GM23338 (cell line): ENCODE results near the gene CACNA1G. TPM values are rescaled to one million over a fixed set of nuclear protein-coding genes. Genes with fewer than 3 reads are reported as not detected.
A peak's percentile ranks its signal among the peaks of the same experiment; 100 is the strongest.

ENCODE experiments used
- ATAC-seq: fragments of 200-7000 bp; cut with Tn5 transposase; 3 replicates; pipeline ENCODE4 v1.9.1; 2020
- DNase-seq: peaks from one replicate; pipeline ENCODE4 v3.0.0-alpha.2; 2015; ENCODE audit warnings: low spot score
- H2AFZ ChIP-seq: fragments of 200-600 bp; sonication (generic); 2 replicates; pipeline ENCODE4 v1.8.0; 2016; ENCODE audit warnings: antibody characterized with exemption, mild to moderate bottlenecking, moderate library complexity
- H3F3A ChIP-seq: fragments of 200-600 bp; sonication (generic); replicated peaks from 2 replicates; pipeline ENCODE4 v1.8.0; 2017; ENCODE audit warnings: antibody characterized with exemption, mixed run types, low read depth
- H3K27ac ChIP-seq: fragments of 200-600 bp; sonication (generic); 2 replicates; pipeline ENCODE4 v1.6.1; 2016; ENCODE audit warnings: low read depth
- H3K27me3 ChIP-seq: fragments of 200-600 bp; sonication (generic); 2 replicates; pipeline ENCODE4 v1.8.0; 2016; ENCODE audit warnings: mild to moderate bottlenecking, mixed run types, moderate library complexity; ENCODE audit not compliant: insufficient read depth
- H3K36me3 ChIP-seq: fragments of 200-600 bp; sonication (generic); 2 replicates; pipeline ENCODE4 v1.8.0; 2016; ENCODE audit warnings: mild to moderate bottlenecking; ENCODE audit not compliant: insufficient read depth
- H3K4me1 ChIP-seq: fragments of 200-600 bp; sonication (generic); 2 replicates; pipeline ENCODE4 v1.8.0; 2016; ENCODE audit warnings: mild to moderate bottlenecking, moderate library complexity; ENCODE audit not compliant: insufficient read depth
- H3K4me2 ChIP-seq: fragments of 200-600 bp; sonication (generic); 2 replicates; pipeline ENCODE4 v1.7.1; 2017; ENCODE audit warnings: mixed run types
- H3K4me3 ChIP-seq: fragments of 200-600 bp; sonication (generic); 2 replicates; pipeline ENCODE4 v1.6.1; 2016; ENCODE audit warnings: mixed run types
- H3K79me2 ChIP-seq: fragments of 200-600 bp; sonication (generic); replicated peaks from 2 replicates; pipeline ENCODE4 v1.8.0; 2017; ENCODE audit warnings: mild to moderate bottlenecking; ENCODE audit not compliant: insufficient read depth
- H3K9me2 ChIP-seq: fragments of 200-600 bp; sonication (generic); 2 replicates; pipeline ENCODE4 v1.8.0; 2017; ENCODE audit not compliant: insufficient read depth
- H4K20me1 ChIP-seq: fragments of 200-600 bp; sonication (generic); replicated peaks from 2 replicates; pipeline ENCODE4 v1.8.0; 2017; ENCODE audit warnings: mild to moderate bottlenecking; ENCODE audit not compliant: insufficient read depth
- H3K27ac Mint-ChIP-seq: 2 replicates; pipeline ENCODE4 v1.8.0; 2020; ENCODE audit warnings: inconsistent platforms, mild to moderate bottlenecking, moderate library complexity, mixed read lengths
- H3K27me3 Mint-ChIP-seq: 3 replicates; pipeline ENCODE4 v1.8.0; 2022; ENCODE audit warnings: low read depth, mild to moderate bottlenecking, moderate library complexity, mixed read lengths, inconsistent platforms; ENCODE audit not compliant: insufficient read depth, poor library complexity
- H3K36me3 Mint-ChIP-seq: 3 replicates; pipeline ENCODE4 v1.8.0; 2021; ENCODE audit warnings: low read depth, mild to moderate bottlenecking, inconsistent platforms, moderate library complexity, mixed read lengths
- H3K4me1 Mint-ChIP-seq: 3 replicates; pipeline ENCODE4 v1.8.0; 2020; ENCODE audit warnings: mild to moderate bottlenecking, inconsistent platforms, mixed read lengths
- H3K4me3 Mint-ChIP-seq: 3 replicates; pipeline ENCODE4 v1.8.0; 2021; ENCODE audit warnings: moderate library complexity, mild to moderate bottlenecking, inconsistent platforms, mixed read lengths
- H3K9me3 Mint-ChIP-seq: 3 replicates; pipeline ENCODE4 v1.8.0; 2020; ENCODE audit warnings: moderate library complexity, mild to moderate bottlenecking, inconsistent platforms, mixed read lengths
- CREB1 ChIP-seq: fragments of 250-450 bp; sonication (Bioruptor Pico); IDR thresholded peaks from 2 replicates; pipeline ENCODE4 v1.5.0; 2020; ENCODE audit warnings: low read depth, mild to moderate bottlenecking, moderate library complexity
- EZH2 ChIP-seq: fragments of 200-600 bp; sonication (generic); IDR thresholded peaks from one replicate; pipeline ENCODE4 v1.8.0; 2017; ENCODE audit warnings: antibody characterized with exemption, mild to moderate bottlenecking, low read depth; ENCODE audit not compliant: unreplicated experiment
- polyA plus RNA-seq: library from polyadenylated mRNA; unstranded; fragments of >200 nt; fragmentation: Nextera tagmentation; extraction: Ambion mirVana; gene quantifications from 2 replicates; pipeline ENCODE4 v1.2.1, GENCODE V29; 2016
- total RNA-seq: library from RNA; depleted of rRNA; stranded (reverse); fragments of >200 nt; shearing (Covaris generic); gene quantifications from 2 replicates; pipeline ENCODE4 v1.2.3, GENCODE V29; 2014
- TF ChIP-seq, protein P1 (sequence below): fragments of 250-450 bp; sonication (Bioruptor Pico); IDR thresholded peaks from 2 replicates; pipeline ENCODE4 v1.5.0; 2020; ENCODE audit warnings: mild to moderate bottlenecking, moderate library complexity
- TF ChIP-seq, protein P2 (sequence below): IDR thresholded peaks from 2 replicates; pipeline ENCODE4 v1.6.1; 2016; ENCODE audit warnings: antibody characterized with exemption

CACNA1G gene
- total and polyA plus RNA-seq, 2 experiments from 2014 or later = 1.4 to 5.1 TPM

DNA sequence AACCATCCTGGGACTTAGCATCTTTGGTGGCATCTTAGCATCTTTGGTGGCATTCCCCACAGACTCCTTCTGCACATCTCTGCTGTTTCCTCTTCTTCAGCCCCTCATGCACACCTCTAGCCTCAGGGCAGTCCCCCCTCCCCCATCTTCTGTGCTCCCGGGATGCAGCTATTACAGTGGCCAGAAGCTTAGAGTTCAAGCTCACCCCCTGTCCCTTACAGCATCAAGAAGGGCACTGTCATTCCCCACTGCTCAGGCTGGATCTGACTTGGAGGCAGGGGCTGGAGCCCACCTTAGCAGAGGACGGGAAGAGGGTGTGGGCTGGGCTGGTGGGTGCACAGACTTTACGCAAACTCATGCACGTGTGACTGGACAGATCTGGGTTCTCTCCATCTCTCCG, 27.3 kb upstream of the CACNA1G start:
- peaks cover 29% of the 10 kb centered on the region for H3K27me3 Mint-ChIP-seq

DNA sequence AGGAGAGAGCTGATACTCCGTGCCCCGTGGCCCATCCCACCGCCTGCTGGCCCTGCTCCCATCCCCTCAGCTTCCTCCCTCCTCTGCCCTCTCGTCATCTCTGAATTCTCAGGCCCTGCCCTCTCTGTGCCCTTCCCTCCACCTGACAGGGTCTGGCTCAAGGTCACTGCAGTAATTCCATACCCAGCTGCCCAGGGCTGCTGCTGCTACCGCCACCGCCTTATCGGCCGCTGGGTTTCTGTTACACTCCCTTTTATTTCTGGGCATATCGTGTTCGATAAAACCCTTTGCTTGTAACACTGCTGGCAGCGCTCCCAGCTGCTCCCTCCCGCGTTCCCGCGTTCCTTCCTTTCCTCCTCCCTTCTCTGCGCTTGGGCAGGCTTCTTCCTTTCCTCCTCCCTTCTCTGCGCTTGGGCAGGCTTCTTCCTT, 26.8 kb upstream of the CACNA1G start:
- no peak overlapping the region for H3K27ac Mint-ChIP-seq
- Histone ChIP-seq H3K36me3 (no peaks in the 10 kb centered on the region), H3K9me2 (peaks cover 3% of the 10 kb centered on the region; the same call in 1 of the 2 replicates), H3K79me2 (no peaks in the 10 kb centered on the region), H2AFZ (peak overlapping the region; percentile 98), H3K4me3 (peak overlapping the region; percentile 86), H3K27me3 (peaks cover 28% of the 10 kb centered on the region), H4K20me1 (no peaks in the 10 kb centered on the region), H3K4me1 (peaks cover 16% of the 10 kb centered on the region), H3K27ac (no peak overlapping the region), H3F3A (0 out of 2 replicates have a peak, but pooled peaks cover 4% of the 10 kb centered on the region), H3K4me2 (peak overlapping the region; percentile 96)
- H3K4me3 Mint-ChIP-seq = peak overlapping the region; percentile 82
- DNase-seq = peak; percentile 53
- peaks cover 30% of the 10 kb centered on the region for H3K4me1 Mint-ChIP-seq
- no peaks in the 10 kb centered on the region; the same call in 2 of the 3 replicates for H3K9me3 Mint-ChIP-seq
- TF ChIP-seq, protein P1, sequence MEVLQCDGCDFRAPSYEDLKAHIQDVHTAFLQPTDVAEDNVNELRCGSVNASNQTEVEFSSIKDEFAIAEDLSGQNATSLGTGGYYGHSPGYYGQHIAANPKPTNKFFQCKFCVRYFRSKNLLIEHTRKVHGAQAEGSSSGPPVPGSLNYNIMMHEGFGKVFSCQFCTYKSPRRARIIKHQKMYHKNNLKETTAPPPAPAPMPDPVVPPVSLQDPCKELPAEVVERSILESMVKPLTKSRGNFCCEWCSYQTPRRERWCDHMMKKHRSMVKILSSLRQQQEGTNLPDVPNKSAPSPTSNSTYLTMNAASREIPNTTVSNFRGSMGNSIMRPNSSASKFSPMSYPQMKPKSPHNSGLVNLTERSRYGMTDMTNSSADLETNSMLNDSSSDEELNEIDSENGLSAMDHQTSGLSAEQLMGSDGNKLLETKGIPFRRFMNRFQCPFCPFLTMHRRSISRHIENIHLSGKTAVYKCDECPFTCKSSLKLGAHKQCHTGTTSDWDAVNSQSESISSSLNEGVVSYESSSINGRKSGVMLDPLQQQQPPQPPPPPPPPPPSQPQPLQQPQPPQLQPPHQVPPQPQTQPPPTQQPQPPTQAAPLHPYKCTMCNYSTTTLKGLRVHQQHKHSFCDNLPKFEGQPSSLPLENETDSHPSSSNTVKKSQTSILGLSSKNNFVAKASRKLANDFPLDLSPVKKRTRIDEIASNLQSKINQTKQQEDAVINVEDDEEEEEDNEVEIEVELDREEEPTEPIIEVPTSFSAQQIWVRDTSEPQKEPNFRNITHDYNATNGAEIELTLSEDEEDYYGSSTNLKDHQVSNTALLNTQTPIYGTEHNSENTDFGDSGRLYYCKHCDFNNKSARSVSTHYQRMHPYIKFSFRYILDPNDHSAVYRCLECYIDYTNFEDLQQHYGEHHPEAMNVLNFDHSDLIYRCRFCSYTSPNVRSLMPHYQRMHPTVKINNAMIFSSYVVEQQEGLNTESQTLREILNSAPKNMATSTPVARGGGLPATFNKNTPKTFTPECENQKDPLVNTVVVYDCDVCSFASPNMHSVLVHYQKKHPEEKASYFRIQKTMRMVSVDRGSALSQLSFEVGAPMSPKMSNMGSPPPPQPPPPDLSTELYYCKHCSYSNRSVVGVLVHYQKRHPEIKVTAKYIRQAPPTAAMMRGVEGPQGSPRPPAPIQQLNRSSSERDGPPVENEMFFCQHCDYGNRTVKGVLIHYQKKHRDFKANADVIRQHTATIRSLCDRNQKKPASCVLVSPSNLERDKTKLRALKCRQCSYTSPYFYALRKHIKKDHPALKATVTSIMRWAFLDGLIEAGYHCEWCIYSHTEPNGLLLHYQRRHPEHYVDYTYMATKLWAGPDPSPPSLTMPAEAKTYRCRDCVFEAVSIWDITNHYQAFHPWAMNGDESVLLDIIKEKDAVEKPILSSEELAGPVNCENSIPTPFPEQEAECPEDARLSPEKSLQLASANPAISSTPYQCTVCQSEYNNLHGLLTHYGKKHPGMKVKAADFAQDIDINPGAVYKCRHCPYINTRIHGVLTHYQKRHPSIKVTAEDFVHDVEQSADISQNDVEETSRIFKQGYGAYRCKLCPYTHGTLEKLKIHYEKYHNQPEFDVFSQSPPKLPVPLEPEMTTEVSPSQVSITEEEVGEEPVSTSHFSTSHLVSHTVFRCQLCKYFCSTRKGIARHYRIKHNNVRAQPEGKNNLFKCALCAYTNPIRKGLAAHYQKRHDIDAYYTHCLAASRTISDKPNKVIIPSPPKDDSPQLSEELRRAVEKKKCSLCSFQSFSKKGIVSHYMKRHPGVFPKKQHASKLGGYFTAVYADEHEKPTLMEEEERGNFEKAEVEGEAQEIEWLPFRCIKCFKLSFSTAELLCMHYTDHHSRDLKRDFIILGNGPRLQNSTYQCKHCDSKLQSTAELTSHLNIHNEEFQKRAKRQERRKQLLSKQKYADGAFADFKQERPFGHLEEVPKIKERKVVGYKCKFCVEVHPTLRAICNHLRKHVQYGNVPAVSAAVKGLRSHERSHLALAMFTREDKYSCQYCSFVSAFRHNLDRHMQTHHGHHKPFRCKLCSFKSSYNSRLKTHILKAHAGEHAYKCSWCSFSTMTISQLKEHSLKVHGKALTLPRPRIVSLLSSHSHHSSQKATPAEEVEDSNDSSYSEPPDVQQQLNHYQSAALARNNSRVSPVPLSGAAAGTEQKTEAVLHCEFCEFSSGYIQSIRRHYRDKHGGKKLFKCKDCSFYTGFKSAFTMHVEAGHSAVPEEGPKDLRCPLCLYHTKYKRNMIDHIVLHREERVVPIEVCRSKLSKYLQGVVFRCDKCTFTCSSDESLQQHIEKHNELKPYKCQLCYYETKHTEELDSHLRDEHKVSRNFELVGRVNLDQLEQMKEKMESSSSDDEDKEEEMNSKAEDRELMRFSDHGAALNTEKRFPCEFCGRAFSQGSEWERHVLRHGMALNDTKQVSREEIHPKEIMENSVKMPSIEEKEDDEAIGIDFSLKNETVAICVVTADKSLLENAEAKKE = no peak
- TF ChIP-seq EZH2 = peak; percentile 9
- no peak for TF ChIP-seq CREB1 (CRISPR knock-in tag)
- TF ChIP-seq, protein P2, sequence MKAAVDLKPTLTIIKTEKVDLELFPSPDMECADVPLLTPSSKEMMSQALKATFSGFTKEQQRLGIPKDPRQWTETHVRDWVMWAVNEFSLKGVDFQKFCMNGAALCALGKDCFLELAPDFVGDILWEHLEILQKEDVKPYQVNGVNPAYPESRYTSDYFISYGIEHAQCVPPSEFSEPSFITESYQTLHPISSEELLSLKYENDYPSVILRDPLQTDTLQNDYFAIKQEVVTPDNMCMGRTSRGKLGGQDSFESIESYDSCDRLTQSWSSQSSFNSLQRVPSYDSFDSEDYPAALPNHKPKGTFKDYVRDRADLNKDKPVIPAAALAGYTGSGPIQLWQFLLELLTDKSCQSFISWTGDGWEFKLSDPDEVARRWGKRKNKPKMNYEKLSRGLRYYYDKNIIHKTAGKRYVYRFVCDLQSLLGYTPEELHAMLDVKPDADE = 0 out of 2 replicates have a peak, but pooled peaks have one; percentile 8
- peaks cover 28% of the 10 kb centered on the region for H3K27me3 Mint-ChIP-seq
- ATAC-seq = peak; percentile 51
- H3K36me3 Mint-ChIP-seq = peaks cover 5% of the 10 kb centered on the region; the same call in 1 of the 3 replicates

More for the DNA sequence above, 27.3 kb upstream of the CACNA1G start:
- H3K27ac Mint-ChIP-seq = 0 out of 2 replicates have a peak overlapping the region, but pooled peaks have one; percentile 15
- Histone ChIP-seq H3K4me3 (peak overlapping the region; percentile 86), H2AFZ (peak overlapping the region; percentile 98), H3K4me1 (peaks cover 12% of the 10 kb centered on the region), H4K20me1 (no peaks in the 10 kb centered on the region), H3K4me2 (peak overlapping the region; percentile 96), H3K79me2 (no peaks in the 10 kb centered on the region), H3K27ac (no peak overlapping the region), H3F3A (0 out of 2 replicates have a peak, but pooled peaks cover 4% of the 10 kb centered on the region), H3K36me3 (no peaks in the 10 kb centered on the region), H3K27me3 (peaks cover 28% of the 10 kb centered on the region), H3K9me2 (peaks cover 3% of the 10 kb centered on the region; the same call in 1 of the 2 replicates)
- ATAC-seq (peak; percentile 44), DNase-seq (peak; percentile 49)
- no peaks in the 10 kb centered on the region; the same call in 2 of the 3 replicates for H3K9me3 Mint-ChIP-seq
- peak overlapping the region; percentile 82 for H3K4me3 Mint-ChIP-seq
- peaks cover 5% of the 10 kb centered on the region; the same call in 1 of the 3 replicates for H3K36me3 Mint-ChIP-seq
- TF ChIP-seq, protein P2 = 0 out of 2 replicates have a peak, but pooled peaks have one; percentile 7
- TF ChIP-seq EZH2 = no peak
- peaks cover 27% of the 10 kb centered on the region for H3K4me1 Mint-ChIP-seq
